HCT116 (cell line): ENCODE results near the gene TGM1. TPM values are rescaled to one million over a fixed set of nuclear protein-coding genes. Genes with fewer than 3 reads are reported as not detected.

Source experiments
- ATAC-seq: fragments of 200-7000 bp; cut with Tn5 transposase; 2 replicates; pipeline ENCODE4 v1.9.1; 2020; ENCODE audit warnings: mild to moderate bottlenecking, moderate library complexity
- BruUV-seq: library from RNA; stranded (reverse); fragments of 400-500 nt; replicated peaks from 2 replicates; lab custom pipeline; 2021; lab: Mats Ljungman, UMichigan
- CTCF ChIA-PET: fragments of 300-600 bp; sonication (Branson Sonifier 250); formaldehyde crosslinking; loops from one replicate; lab custom pipeline; 2021; ENCODE audit warnings: antibody characterized with exemption; lab: Charles Lee
- POLR2A ChIA-PET: fragments of 300-600, 350-600 bp; sonication (Branson Sonifier 250); formaldehyde crosslinking; loops from one replicate; lab custom pipeline; 2021; ENCODE audit warnings: antibody characterized with exemption; lab: Charles Lee
- RAD21 ChIA-PET, 2 experiments: fragments of 300-600 bp; sonication (Branson Sonifier 250); formaldehyde crosslinking; loops; one replicate each; lab custom pipeline; 2023; ENCODE audit warnings: low total read pairs in 2 of 2; ENCODE audit not compliant: uncharacterized antibody in 2 of 2, unreplicated experiment in 2 of 2, low non-redundant PET in 1 of 2; lab: Charles Lee
- DNase-seq: peaks from one replicate; pipeline ENCODE4 v3.0.0-alpha.2; 2010; ENCODE audit warnings: low read depth, low spot score
- H2AFZ ChIP-seq: fragments of 200-600 bp; shearing (Covaris generic), sonication (generic); 2 replicates; pipeline ENCODE4 v1.6.1; 2017; ENCODE audit warnings: low read depth, mixed run types, mixed read lengths, antibody characterized with exemption, low read length; ENCODE audit not compliant: poor library complexity, severe bottlenecking
- H3K27ac ChIP-seq: 2 replicates; pipeline ENCODE4 v1.5.1; 2012; ENCODE audit warnings: low read depth, low read length
- H3K27me3 ChIP-seq: fragments of 200-600 bp; sonication (generic); 2 replicates; pipeline ENCODE4 v1.6.1; 2016; ENCODE audit warnings: mixed run types, low read length, mixed read lengths; ENCODE audit not compliant: insufficient read depth
- H3K36me3 ChIP-seq, 2 experiments: fragments of 200-500 bp in 1 of 2; fragments of 200-600 bp in 1 of 2; sonication (Bioruptor generic) in 1 of 2; sonication (generic) in 1 of 2; 2 replicates each; pipeline versions ENCODE4 v1.5.1 to v1.6.1; 2014 to 2016; ENCODE audit warnings: low read length in 2 of 2, inconsistent platforms in 1 of 2, mixed read lengths in 1 of 2, mixed run types in 1 of 2; ENCODE audit not compliant: insufficient read depth in 2 of 2, control insufficient read depth in 1 of 2
- H3K4me1 ChIP-seq, 2 experiments: fragments of 200-600 bp in 1 of 2; sonication (generic) in 1 of 2; 2 replicates each; pipeline versions ENCODE4 v1.5.1 to v1.6.1; 2012 to 2017; ENCODE audit warnings: low read length in 2 of 2, inconsistent platforms in 1 of 2, mild to moderate bottlenecking in 1 of 2, mixed read lengths in 1 of 2, mixed run types in 1 of 2, moderate library complexity in 1 of 2; ENCODE audit not compliant: insufficient read depth in 2 of 2, control insufficient read depth in 1 of 2
- H3K4me2 ChIP-seq: fragments of 200-600 bp; sonication (generic); 2 replicates; pipeline ENCODE4 v1.6.1; 2017; ENCODE audit warnings: mixed run types, low read length, mixed read lengths
- H3K4me3 ChIP-seq, 2 experiments: fragments of 200-600 bp in 1 of 2; sonication (generic) in 1 of 2; replicated peaks in 1 of 2; 2 replicates each; pipeline ENCODE4 v1.5.1; 2011 to 2016; ENCODE audit warnings: low read length in 2 of 2, control low read depth in 1 of 2, low read depth in 1 of 2, mild to moderate bottlenecking in 1 of 2, mixed read lengths in 1 of 2, mixed run types in 1 of 2
- H3K79me2 ChIP-seq: fragments of 200-600 bp; sonication (generic); 2 replicates; pipeline ENCODE4 v1.6.1; 2017; ENCODE audit warnings: mild to moderate bottlenecking, mixed run types, low read length, moderate library complexity, mixed read lengths; ENCODE audit not compliant: insufficient read depth
- H3K9ac ChIP-seq: fragments of 200-600 bp; sonication (generic); 2 replicates; pipeline ENCODE4 v1.6.1; 2016; ENCODE audit warnings: low read length, mixed read lengths
- H3K9me2 ChIP-seq: fragments of 200-600 bp; sonication (generic), shearing (Covaris generic); 2 replicates; pipeline ENCODE4 v1.6.1; 2017; ENCODE audit warnings: mixed run types, mild to moderate bottlenecking, moderate library complexity; ENCODE audit not compliant: insufficient read depth
- H3K9me3 ChIP-seq, 2 experiments: fragments of 200-500 bp in 1 of 2; fragments of 200-600 bp in 1 of 2; sonication (Bioruptor generic) in 1 of 2; sonication (generic) in 1 of 2; 2 replicates each; pipeline ENCODE4 v1.6.1; 2014 to 2017; ENCODE audit warnings: low read length in 2 of 2, mixed read lengths in 2 of 2, inconsistent platforms in 1 of 2, low read depth in 1 of 2, mild to moderate bottlenecking in 1 of 2, mixed run types in 1 of 2, moderate library complexity in 1 of 2; ENCODE audit not compliant: control insufficient read depth in 1 of 2, insufficient read depth in 1 of 2
- H4K20me1 ChIP-seq: fragments of 200-600 bp; sonication (generic), shearing (Covaris generic); 2 replicates; pipeline ENCODE4 v1.6.1; 2017; ENCODE audit warnings: mixed run types, mild to moderate bottlenecking, moderate library complexity; ENCODE audit not compliant: insufficient read depth
- CBX3 ChIP-seq: IDR thresholded peaks from 2 replicates; pipeline ENCODE4 v1.6.1; 2012; ENCODE audit warnings: low read depth
- FOSL1 ChIP-seq: IDR thresholded peaks from 2 replicates; pipeline ENCODE4 v1.6.1; 2012; ENCODE audit warnings: low read depth
- JUND ChIP-seq: IDR thresholded peaks from 2 replicates; pipeline ENCODE4 v1.6.1; 2012
- POLR2A ChIP-seq: IDR thresholded peaks from 2 replicates; pipeline ENCODE4 v1.7.0; 2011; ENCODE audit warnings: borderline replicate concordance; ENCODE audit not compliant: insufficient read depth, insufficient read length; ENCODE audit errors: extremely low read depth
- RAD21 ChIP-seq: IDR thresholded peaks from 2 replicates; pipeline ENCODE4 v1.6.1; 2012; ENCODE audit warnings: low read depth, mild to moderate bottlenecking
- REST ChIP-seq: IDR thresholded peaks from 2 replicates; pipeline ENCODE4 v1.6.1; 2012; ENCODE audit warnings: low read depth
- TCF7L2 ChIP-seq: IDR thresholded peaks from 2 replicates; pipeline ENCODE4 v1.7.0; 2011; ENCODE audit warnings: borderline replicate concordance, inconsistent platforms; ENCODE audit not compliant: insufficient read depth, insufficient read length; ENCODE audit errors: extremely low read depth
- intact Hi-C: fragments of 100-400 bp; cut with micrococcal nuclease; formaldehyde crosslinking; loops from 2 replicates; pipeline ENCODE4 v1.10.0; 2022
- total RNA-seq: library from RNA; stranded (reverse); gene quantifications from one replicate; pipeline ENCODE4 v1.2.1, GENCODE V29; 2021; ENCODE audit not compliant: unreplicated experiment
- TF ChIP-seq, protein P1 (sequence below), 3 experiments: fragments of 200-600 bp in 1 of 3; sonication (generic) in 1 of 3; IDR thresholded peaks in 2 of 3; conservative IDR thresholded peaks in 1 of 3; 2 replicates each; pipeline ENCODE4 v1.5.1; 2012 to 2017; ENCODE audit warnings: low read depth in 2 of 3, low read length in 2 of 3, antibody characterized with exemption in 1 of 3, borderline replicate concordance in 1 of 3, control low read depth in 1 of 3, mild to moderate bottlenecking in 1 of 3, mixed read lengths in 1 of 3, mixed run types in 1 of 3, moderate library complexity in 1 of 3; ENCODE audit not compliant: insufficient read depth in 1 of 3

TGM1 gene
- total RNA-seq, 1 experiment from 2014 or later, result 5.6 TPM

DNA sequence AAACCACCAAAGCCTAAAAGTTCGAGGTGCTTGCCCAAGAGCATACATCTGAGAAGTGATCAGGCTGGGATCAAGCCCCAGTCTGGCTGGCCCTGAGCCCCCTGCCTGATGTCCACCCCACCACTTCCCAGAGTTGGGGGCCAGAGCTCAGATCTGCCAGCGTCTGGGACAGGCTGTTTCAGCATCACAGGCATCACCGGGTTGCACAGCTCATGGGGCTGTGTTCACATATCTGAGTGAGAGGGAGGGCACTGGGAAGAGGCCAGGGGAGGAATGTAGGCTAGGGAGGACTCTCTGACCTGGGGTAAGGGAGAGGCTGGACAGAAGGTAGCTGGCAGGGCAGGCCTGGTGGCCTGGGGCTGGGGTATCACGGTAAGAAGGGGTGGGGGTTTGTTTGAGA lies 6.0 kb downstream of the TGM1 start:
- Histone ChIP-seq H3K79me2 (no peaks in the 10 kb centered on the region), H3K27ac (no peak overlapping the region), H3K36me3 (no peaks in the 10 kb centered on the region; a peak in 1 of 4 replicates), H3K9ac (no peak overlapping the region), H3K27me3 (no peaks in the 10 kb centered on the region), H3K4me3 (no peak overlapping the region), H3K9me2 (no peaks in the 10 kb centered on the region), H4K20me1 (no peaks in the 10 kb centered on the region), H2AFZ (no peak overlapping the region), H3K4me1 (peaks cover 10 to 15% of the 10 kb centered on the region in 2 experiments), H3K9me3 (no peaks in the 10 kb centered on the region), H3K4me2 (no peak overlapping the region)
- intact Hi-C loops, result no loop called here
- RAD21 ChIA-PET, result no interaction called here
- no peak for ATAC-seq
- CTCF ChIA-PET, result no interaction called here
- POLR2A ChIA-PET, result no interaction called here
- no TSS peak for BruUV-seq
- no peak for DNase-seq
- TF ChIP-seq FOSL1 (no peak), CBX3 (no peak), REST (no peak), RAD21 (no peak), TCF7L2 (no peak), POLR2A (no peak), JUND (no peak)
- TF ChIP-seq, protein P1, sequence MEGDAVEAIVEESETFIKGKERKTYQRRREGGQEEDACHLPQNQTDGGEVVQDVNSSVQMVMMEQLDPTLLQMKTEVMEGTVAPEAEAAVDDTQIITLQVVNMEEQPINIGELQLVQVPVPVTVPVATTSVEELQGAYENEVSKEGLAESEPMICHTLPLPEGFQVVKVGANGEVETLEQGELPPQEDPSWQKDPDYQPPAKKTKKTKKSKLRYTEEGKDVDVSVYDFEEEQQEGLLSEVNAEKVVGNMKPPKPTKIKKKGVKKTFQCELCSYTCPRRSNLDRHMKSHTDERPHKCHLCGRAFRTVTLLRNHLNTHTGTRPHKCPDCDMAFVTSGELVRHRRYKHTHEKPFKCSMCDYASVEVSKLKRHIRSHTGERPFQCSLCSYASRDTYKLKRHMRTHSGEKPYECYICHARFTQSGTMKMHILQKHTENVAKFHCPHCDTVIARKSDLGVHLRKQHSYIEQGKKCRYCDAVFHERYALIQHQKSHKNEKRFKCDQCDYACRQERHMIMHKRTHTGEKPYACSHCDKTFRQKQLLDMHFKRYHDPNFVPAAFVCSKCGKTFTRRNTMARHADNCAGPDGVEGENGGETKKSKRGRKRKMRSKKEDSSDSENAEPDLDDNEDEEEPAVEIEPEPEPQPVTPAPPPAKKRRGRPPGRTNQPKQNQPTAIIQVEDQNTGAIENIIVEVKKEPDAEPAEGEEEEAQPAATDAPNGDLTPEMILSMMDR (IDR thresholded peaks at IDR 0.05 in 2 of 3, conservative IDR thresholded peaks at IDR 0.05 in 1 of 3; ENCODE audit: borderline replicate concordance in 1 of 3, insufficient read depth in 1 of 3, low read depth in 2 of 3, low read length in 2 of 3), result no peak
